SU-DHL-6 (cell line): Measurements from ENCODE around the gene PRDM16.

Experiments used
- H2AFZ ChIP-seq: fragments of 200-600 bp; sonication (generic); 2 replicates; pipeline ENCODE4 v1.6.1; 2014; ENCODE audit warnings: low read depth, mild to moderate bottlenecking, moderate library complexity, mixed read lengths, antibody characterized with exemption, low read length; ENCODE audit not compliant: severe bottlenecking
- H3F3A ChIP-seq: fragments of 200-600 bp; shearing (Covaris generic); 2 replicates; pipeline ENCODE4 v1.6.0; 2016; ENCODE audit warnings: antibody characterized with exemption, mild to moderate bottlenecking; ENCODE audit not compliant: insufficient read depth
- H3K27ac ChIP-seq: fragments of 200-600 bp; sonication (generic); 2 replicates; pipeline ENCODE4 v1.5.1; 2016; ENCODE audit warnings: low read depth, mild to moderate bottlenecking, low read length, moderate library complexity, mixed read lengths
- H3K27me3 ChIP-seq: fragments of 200-600 bp; sonication (generic), shearing (Covaris generic); 2 replicates; pipeline ENCODE4 v1.6.0; 2014; ENCODE audit warnings: mild to moderate bottlenecking, low read length
- H3K36me3 ChIP-seq: fragments of 200-600 bp; sonication (generic); 2 replicates; pipeline ENCODE4 v1.6.1; 2014; ENCODE audit warnings: mild to moderate bottlenecking, low read length, mixed read lengths
- H3K4me2 ChIP-seq: fragments of 300-600, 200-600 bp; shearing (Covaris generic), sonication (generic); 2 replicates; pipeline ENCODE4 v1.6.0; 2014; ENCODE audit warnings: low read length, low read depth, mild to moderate bottlenecking; ENCODE audit not compliant: poor library complexity, severe bottlenecking
- H3K4me3 ChIP-seq: fragments of 200-600 bp; sonication (generic); 2 replicates; pipeline ENCODE4 v1.5.1; 2014; ENCODE audit warnings: antibody characterized with exemption, low read length, mild to moderate bottlenecking, mixed read lengths; ENCODE audit not compliant: insufficient read depth, poor library complexity, severe bottlenecking
- H3K79me2 ChIP-seq: fragments of 200-600 bp; sonication (generic); 2 replicates; pipeline ENCODE4 v1.6.1; 2014; ENCODE audit warnings: mild to moderate bottlenecking, low read length, moderate library complexity; ENCODE audit not compliant: insufficient read depth
- H3K9ac ChIP-seq: fragments of 200-600 bp; sonication (generic); 2 replicates; pipeline ENCODE4 v1.7.0; 2014; ENCODE audit warnings: mild to moderate bottlenecking, low read length
- H3K9me2 ChIP-seq: fragments of 200-600 bp; sonication (generic); replicated peaks from 2 replicates; pipeline ENCODE4 v1.6.1; 2014; ENCODE audit warnings: low read length; ENCODE audit not compliant: insufficient read depth
- H3K9me3 ChIP-seq: fragments of 200-600 bp; sonication (generic); 2 replicates; pipeline ENCODE4 v1.6.1; 2014; ENCODE audit warnings: low read length, mixed read lengths; ENCODE audit not compliant: insufficient read depth
- H4K20me1 ChIP-seq: fragments of 200-600 bp; sonication (generic); 2 replicates; pipeline ENCODE4 v1.6.1; 2014; ENCODE audit warnings: low read depth, mild to moderate bottlenecking, antibody characterized with exemption, low read length, moderate library complexity, mixed read lengths
- CTCF ChIP-seq: fragments of 200-600 bp; sonication (generic); IDR thresholded peaks from one replicate; pipeline ENCODE4 v1.5.1; 2017; ENCODE audit warnings: antibody characterized with exemption, mild to moderate bottlenecking, low read length, moderate library complexity; ENCODE audit not compliant: insufficient read depth, poor library complexity, severe bottlenecking
- EZH2phosphoT487 ChIP-seq: fragments of 200-600 bp; sonication (generic), shearing (Covaris generic); conservative IDR thresholded peaks from 2 replicates; pipeline ENCODE4 v1.6.1; 2018; ENCODE audit warnings: mild to moderate bottlenecking, antibody characterized with exemption, low read length, moderate library complexity, mixed read lengths

PRDM16 gene

GRCh38 chr1:3038113-3038551 lies 30.9 kb upstream of the PRDM16 start:
- no peaks in the 10 kb centered on the region for H3K9me2 ChIP-seq
- H3K79me2 ChIP-seq = no peaks in the 10 kb centered on the region
- no peaks in the 10 kb centered on the region for H4K20me1 ChIP-seq
- H3K9ac ChIP-seq = no peak overlapping the region
- H3K27ac ChIP-seq = no peak overlapping the region
- TF ChIP-seq CTCF (no peak), EZH2phosphoT487 (no peak)
- H3F3A ChIP-seq = no peaks in the 10 kb centered on the region
- H3K4me2 ChIP-seq = no peak overlapping the region
- H2AFZ ChIP-seq = no peak overlapping the region
- no peaks in the 10 kb centered on the region for H3K9me3 ChIP-seq
- H3K36me3 ChIP-seq = no peaks in the 10 kb centered on the region
- no peaks in the 10 kb centered on the region for H3K27me3 ChIP-seq
- no peak overlapping the region for H3K4me3 ChIP-seq

- Histone ChIP-seq H3K27me3 (no peaks in the 10 kb centered on the region), H3K4me3 (no peak overlapping the region), H3K9me3 (no peaks in the 10 kb centered on the region), H2AFZ (no peak overlapping the region), H4K20me1 (no peaks in the 10 kb centered on the region), H3K79me2 (no peaks in the 10 kb centered on the region), H3K4me2 (no peak overlapping the region), H3K36me3 (no peaks in the 10 kb centered on the region), H3K27ac (no peak overlapping the region), H3K9ac (no peak overlapping the region), H3K9me2 (no peaks in the 10 kb centered on the region), H3F3A (no peaks in the 10 kb centered on the region)
- TF ChIP-seq EZH2phosphoT487 = no peak
- no peak for TF ChIP-seq CTCF
These were observed 30.3 kb upstream of the PRDM16 start for GRCh38 chr1:3038571-3039181.

- Histone ChIP-seq H3K4me2 (no peak overlapping the region), H4K20me1 (no peaks in the 10 kb centered on the region), H3K27ac (no peak overlapping the region), H3K27me3 (no peaks in the 10 kb centered on the region), H3F3A (no peaks in the 10 kb centered on the region), H3K9ac (no peak overlapping the region), H3K9me3 (no peaks in the 10 kb centered on the region), H3K9me2 (no peaks in the 10 kb centered on the region), H3K79me2 (no peaks in the 10 kb centered on the region), H2AFZ (no peak overlapping the region), H3K36me3 (no peaks in the 10 kb centered on the region), H3K4me3 (no peak overlapping the region)
- TF ChIP-seq CTCF (no peak), EZH2phosphoT487 (no peak)
These were observed 29.0 kb upstream of the PRDM16 start for GRCh38 chr1:3040004-3040403.
